GM18907 (cell line): ENCODE data around the gene CHST15.

Experiments used
- ATAC-seq: cut with Tn5 transposase; IDR thresholded peaks from one replicate; pipeline ENCODE4 v1.9.1; 2021; ENCODE audit warnings: mild to moderate bottlenecking, moderate library complexity; ENCODE audit not compliant: unreplicated experiment

CHST15 gene

GRCh38 chr10:124032971-124033886, 60.2 kb downstream of the CHST15 start:
- ATAC-seq = no peak

- ATAC-seq = no peak
Observed at GRCh38 chr10:124032087-124032935, 61.1 kb downstream of the CHST15 start.

GRCh38 chr10:124030492-124031110, 62.8 kb downstream of the CHST15 start:
- no peak for ATAC-seq

GRCh38 chr10:124030061-124030460, 63.3 kb downstream of the CHST15 start:
- ATAC-seq = no peak

GRCh38 chr10:124029559-124029958, 63.8 kb downstream of the CHST15 start:
- ATAC-seq = no peak

GRCh38 chr10:124028700-124029480, 64.5 kb downstream of the CHST15 start:
- no peak for ATAC-seq

GRCh38 chr10:124027651-124028050, 65.7 kb downstream of the CHST15 start:
- no peak for ATAC-seq

- ATAC-seq = no peak
Observed at GRCh38 chr10:124027031-124027611, 66.3 kb downstream of the CHST15 start.

- ATAC-seq = no peak
Observed at GRCh38 chr10:124026589-124026939, 66.8 kb downstream of the CHST15 start.

GRCh38 chr10:124025660-124026588, 67.5 kb downstream of the CHST15 start:
- ATAC-seq = no peak

GRCh38 chr10:124025152-124025551, 68.2 kb downstream of the CHST15 start:
- ATAC-seq = no peak

- ATAC-seq = no peak
Observed at GRCh38 chr10:124022066-124022465, 71.3 kb downstream of the CHST15 start.

GRCh38 chr10:124020981-124021815, 72.2 kb downstream of the CHST15 start:
- ATAC-seq = no peak

- ATAC-seq = no peak
Observed at GRCh38 chr10:124019886-124020797, 73.3 kb downstream of the CHST15 start.

- no peak for ATAC-seq
Observed at GRCh38 chr10:124018886-124019525, 74.4 kb downstream of the CHST15 start.

GRCh38 chr10:124017729-124018128, 75.7 kb downstream of the CHST15 start:
- no peak for ATAC-seq
